Colonic mucosa (tissue), 4 donors: ENCODE measurements around the gene CEP128. TPM values are rescaled to one million over a fixed set of nuclear protein-coding genes. Genes with fewer than 3 reads are reported as not detected.

Experiments
- DNase-seq: peaks from one replicate; pipeline ENCODE4 v3.0.0-alpha.2; 2020
- H3K27ac ChIP-seq: fragments of 200-600 bp; one replicate; pipeline ENCODE4 v1.8.0; 2021
- H3K27me3 ChIP-seq: fragments of 200-600 bp; one replicate; pipeline ENCODE4 v1.8.0; 2021
- H3K36me3 ChIP-seq: fragments of 200-600 bp; one replicate; pipeline ENCODE4 v1.8.0; 2021
- H3K4me1 ChIP-seq: fragments of 200-600 bp; one replicate; pipeline ENCODE4 v1.8.0; 2021; ENCODE audit warnings: mild to moderate bottlenecking
- H3K4me3 ChIP-seq: fragments of 200-600 bp; one replicate; pipeline ENCODE4 v1.8.0; 2021
- H3K9ac ChIP-seq, 2 donors: one replicate each; pipeline ENCODE4 v1.7.0; 2013; ENCODE audit warnings: control low read depth in 2 of 2, low read depth in 2 of 2, low read length in 2 of 2
- H3K9me3 ChIP-seq: fragments of 200-600 bp; one replicate; pipeline ENCODE4 v1.8.0; 2021
- CTCF ChIP-seq: fragments of 200-600 bp; IDR thresholded peaks from one replicate; pipeline ENCODE4 v1.8.0; 2022; ENCODE audit warnings: antibody characterized with exemption, mild to moderate bottlenecking
- intact Hi-C: fragments of 100-400 bp; cut with DNase I; formaldehyde crosslinking; loops from one replicate; pipeline ENCODE4 v1.14.1; 2022
- total RNA-seq, 2 donors: library from RNA; stranded (reverse); fragmentation: NEBNext Ultra II Directional in 1 of 2; extraction: Animal tissue kit (Norgen Biotek cat#: 25700) in 1 of 2; gene quantifications; one replicate each; pipeline ENCODE4 v1.2.1, GENCODE V29; 2021
- donor health status: healthy.
- donor health status: DM: no; HTN: no; CAD: no.
- donor health status: DM: no; HTN: no; CAD: no.

CEP128 gene
- total RNA-seq, 2 donors from 2014 or later: 4.4 to 11.6 TPM

- no peaks in the 10 kb centered on the region for H3K36me3 ChIP-seq
- TF ChIP-seq CTCF: no peak
- no peaks in the 10 kb centered on the region for H3K9me3 ChIP-seq
- no peak overlapping the region for H3K9ac ChIP-seq
- no peaks in the 10 kb centered on the region for H3K4me1 ChIP-seq
- no peak for DNase-seq
- H3K27me3 ChIP-seq: no peaks in the 10 kb centered on the region
- intact Hi-C loops: no loop called here
- H3K27ac ChIP-seq: no peak overlapping the region
- no peak overlapping the region for H3K4me3 ChIP-seq
Measured at GRCh38 chr14:80770114-80770908, 171.2 kb downstream of the CEP128 start.

GRCh38 chr14:80768646-80769045 lies 172.9 kb downstream of the CEP128 start:
- H3K4me3 ChIP-seq: no peak overlapping the region
- TF ChIP-seq CTCF: no peak
- H3K36me3 ChIP-seq: no peaks in the 10 kb centered on the region
- no peaks in the 10 kb centered on the region for H3K9me3 ChIP-seq
- no peaks in the 10 kb centered on the region for H3K4me1 ChIP-seq
- no peak overlapping the region for H3K9ac ChIP-seq
- no peak for DNase-seq
- H3K27ac ChIP-seq: no peak overlapping the region
- no peaks in the 10 kb centered on the region for H3K27me3 ChIP-seq
- intact Hi-C loops: no loop called here

- intact Hi-C loops: no loop called here
- H3K9me3 ChIP-seq: no peaks in the 10 kb centered on the region
- no peak for DNase-seq
- H3K36me3 ChIP-seq: no peaks in the 10 kb centered on the region
- no peaks in the 10 kb centered on the region for H3K4me1 ChIP-seq
- H3K4me3 ChIP-seq: no peak overlapping the region
- H3K27ac ChIP-seq: no peak overlapping the region
- H3K27me3 ChIP-seq: no peaks in the 10 kb centered on the region
- no peak overlapping the region for H3K9ac ChIP-seq
- TF ChIP-seq CTCF: no peak
Measured at GRCh38 chr14:80764921-80765507, 176.5 kb downstream of the CEP128 start.

- no peaks in the 10 kb centered on the region for H3K9me3 ChIP-seq
- no peaks in the 10 kb centered on the region for H3K27me3 ChIP-seq
- H3K36me3 ChIP-seq: no peaks in the 10 kb centered on the region
- intact Hi-C loops: no loop called here
- no peak overlapping the region for H3K9ac ChIP-seq
- H3K4me1 ChIP-seq: no peaks in the 10 kb centered on the region
- no peak overlapping the region for H3K27ac ChIP-seq
- DNase-seq: no peak
- no peak overlapping the region for H3K4me3 ChIP-seq
- no peak for TF ChIP-seq CTCF
Measured at GRCh38 chr14:80764496-80764895, 177.0 kb downstream of the CEP128 start.

GRCh38 chr14:80762641-80763228 lies 178.8 kb downstream of the CEP128 start:
- no peaks in the 10 kb centered on the region for H3K27me3 ChIP-seq
- H3K4me3 ChIP-seq: no peak overlapping the region
- intact Hi-C loops: no loop called here
- no peak overlapping the region for H3K9ac ChIP-seq
- no peak overlapping the region for H3K27ac ChIP-seq
- no peak for TF ChIP-seq CTCF
- DNase-seq: no peak
- H3K9me3 ChIP-seq: no peaks in the 10 kb centered on the region
- H3K36me3 ChIP-seq: no peaks in the 10 kb centered on the region
- no peaks in the 10 kb centered on the region for H3K4me1 ChIP-seq
